ENCODE data around the gene CNOT4.

Gene CNOT4

GRCh38 chr7:135509839-135510591 lies at the start of gene CNOT4:
Gene CNOT4 (minus strand): TSS chr7:135510102. CDS start chr7:135438331, 71,771 bp downstream.
- DNase-seq = peak; percentile 92 to 97 (median 96)

- DNase-seq = no peak
These were observed 49.0 kb upstream of the CNOT4 start for GRCh38 chr7:135558881-135559280.

- peak; percentile 19 to 35 (median 26) for DNase-seq
These were observed 48.5 kb upstream of the CNOT4 start for GRCh38 chr7:135558337-135558767.

- peak; percentile 18 to 66 (median 54) for DNase-seq
These were observed 47.8 kb upstream of the CNOT4 start, which contains the start of gene NUP205 for GRCh38 chr7:135557455-135558336. Gene NUP205 (plus strand): TSS chr7:135557917. CDS start chr7:135557945, 28 bp downstream.

DNA sequence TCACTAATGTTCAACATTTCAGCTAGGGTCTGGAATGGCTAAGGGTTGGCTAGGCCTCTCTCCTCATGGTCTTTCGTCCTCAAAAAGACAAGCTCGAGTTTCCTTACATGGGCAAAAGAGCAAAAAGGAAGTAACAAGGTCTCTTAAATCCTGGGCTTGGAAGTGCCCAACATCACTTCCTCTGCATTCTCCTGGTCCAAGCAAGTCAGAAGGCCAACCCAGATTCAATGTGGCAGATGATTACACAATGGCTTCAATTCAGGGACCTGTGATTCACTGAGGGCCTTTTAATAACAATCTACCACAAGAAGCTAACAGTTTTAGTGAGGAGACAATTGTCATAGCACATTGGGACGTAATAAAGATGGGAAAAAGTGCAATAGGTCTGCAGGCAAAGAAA lies 43.4 kb upstream of the CNOT4 start:
- no peak for DNase-seq

GRCh38 chr7:135552148-135552547 lies 42.2 kb upstream of the CNOT4 start:
- DNase-seq = no peak

GRCh38 chr7:135550196-135550595 lies 40.3 kb upstream of the CNOT4 start:
- no peak for DNase-seq

- DNase-seq = no peak
These were observed 31.1 kb upstream of the CNOT4 start for GRCh38 chr7:135541029-135541428.

GRCh38 chr7:135539629-135540028 lies 29.7 kb upstream of the CNOT4 start:
- DNase-seq = no peak

DNA sequence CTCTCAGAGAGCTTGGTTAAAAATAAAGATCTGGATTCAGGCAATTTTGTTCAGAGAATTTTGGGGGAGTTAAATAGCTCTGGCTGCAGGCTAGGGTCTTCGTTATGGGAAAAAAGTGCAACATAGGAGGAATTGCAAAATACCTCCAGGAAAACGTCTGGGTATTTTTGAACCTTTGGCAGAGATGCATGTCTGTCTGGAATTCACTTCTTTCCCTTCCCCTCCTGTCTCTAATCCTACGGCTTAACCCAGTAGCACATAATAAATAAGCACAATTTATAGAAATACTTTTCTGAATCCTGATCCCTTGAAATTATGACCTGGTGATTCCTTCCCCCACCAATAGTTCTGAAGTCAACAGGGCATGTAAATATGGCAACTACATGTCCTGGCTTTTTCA lies 28.5 kb upstream of the CNOT4 start:
- no peak for DNase-seq

DNA sequence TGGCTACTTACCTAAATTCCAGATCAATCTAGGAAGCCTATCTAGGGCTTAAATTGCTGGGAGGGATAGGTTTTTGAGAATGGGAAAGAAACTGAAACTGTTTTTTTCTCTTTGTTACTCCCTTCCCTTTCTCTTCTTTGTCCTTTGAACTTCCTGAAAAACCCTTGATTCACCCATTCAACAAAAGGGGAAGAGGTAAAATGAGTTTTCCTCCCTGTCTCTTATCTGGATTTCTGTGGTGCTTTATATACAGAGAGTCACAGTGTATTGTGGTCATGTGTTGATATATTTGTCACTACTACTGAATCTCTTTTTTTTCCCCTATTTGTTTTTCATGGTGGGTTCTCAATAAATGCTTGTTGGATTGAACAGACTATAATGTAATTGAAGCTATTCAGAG lies 28.0 kb upstream of the CNOT4 start:
- no peak for DNase-seq

GRCh38 chr7:135537453-135537852 lies 27.6 kb upstream of the CNOT4 start:
- DNase-seq = no peak

- DNase-seq = no peak
These were observed 26.2 kb upstream of the CNOT4 start for GRCh38 chr7:135536150-135536549.

DNA sequence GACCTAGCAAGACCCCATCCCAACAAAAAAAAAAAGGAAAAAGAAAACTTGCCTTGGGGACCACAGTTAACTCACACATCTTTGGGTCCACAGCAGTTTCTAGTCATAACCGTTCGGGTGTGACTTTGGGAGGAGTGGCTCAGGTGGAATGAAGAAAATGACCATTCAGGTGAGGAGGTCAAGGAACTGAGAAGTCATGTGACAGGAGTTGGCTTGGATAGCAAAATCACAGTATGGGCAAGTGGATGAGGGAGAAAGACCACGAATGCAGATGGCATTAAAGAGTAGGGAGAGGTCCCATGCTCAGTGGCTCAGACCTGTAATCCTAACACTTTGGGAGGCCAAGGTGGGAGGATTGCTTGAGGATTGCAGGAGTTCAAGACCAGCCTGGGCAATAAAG lies 17.1 kb upstream of the CNOT4 start:
- DNase-seq = no peak

DNA sequence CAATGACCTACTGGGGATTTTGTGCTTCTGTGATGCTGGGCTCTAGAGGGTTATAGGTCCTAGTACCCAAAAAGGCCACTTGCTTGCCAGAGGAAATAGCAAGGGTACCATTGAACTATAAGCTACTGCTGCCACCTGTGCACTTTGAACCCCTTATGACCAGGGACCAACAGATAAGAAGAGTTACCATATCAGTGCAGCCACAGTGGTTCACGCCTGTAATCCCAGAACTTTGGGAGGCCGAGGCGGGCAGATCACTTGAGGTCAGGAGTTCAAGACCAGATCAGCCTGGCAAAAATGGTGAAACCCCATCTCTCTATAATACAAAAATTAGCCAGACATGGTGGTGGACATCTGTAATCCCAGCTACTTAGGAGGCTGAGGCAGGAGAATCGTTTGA lies 15.5 kb upstream of the CNOT4 start:
- no peak for DNase-seq

DNA sequence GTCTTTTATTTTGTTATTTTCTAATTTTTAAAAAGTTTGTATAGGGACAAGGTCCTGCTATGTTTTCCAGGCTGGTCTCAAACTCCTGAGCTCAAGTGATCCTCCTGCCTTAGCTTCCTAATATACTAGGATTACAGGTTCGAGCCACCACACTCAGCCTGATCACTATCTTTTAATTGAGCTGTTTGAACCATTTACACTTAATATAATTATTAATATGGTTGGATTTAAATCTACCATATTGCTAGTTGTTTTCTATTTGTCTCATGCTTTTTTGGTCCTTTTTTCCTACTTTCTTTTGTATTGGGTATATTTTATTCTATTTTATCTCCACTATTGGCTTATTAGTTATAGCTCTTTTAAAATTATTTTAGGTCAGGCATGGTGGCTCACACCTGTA lies 13.2 kb upstream of the CNOT4 start:
- DNase-seq = no peak

DNA sequence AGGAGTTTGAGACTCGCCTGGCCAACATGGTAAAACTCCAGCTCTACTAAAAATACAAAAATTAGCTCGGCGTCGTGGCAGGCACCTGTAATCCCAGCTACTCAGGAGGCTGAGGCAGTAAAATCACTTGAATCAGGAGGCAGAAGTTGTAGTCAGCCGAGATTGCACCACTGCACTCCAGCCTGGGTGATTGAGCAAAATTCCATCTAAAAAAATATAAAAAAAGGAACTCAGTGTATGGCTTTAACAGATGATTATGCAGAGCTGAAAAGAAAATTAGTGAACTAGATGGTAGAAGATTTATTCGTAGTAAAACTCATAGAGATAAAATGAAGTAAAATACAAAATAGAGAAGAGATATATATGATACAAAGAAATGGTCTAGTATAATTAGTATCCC lies 12.6 kb upstream of the CNOT4 start:
- no peak for DNase-seq

DNA sequence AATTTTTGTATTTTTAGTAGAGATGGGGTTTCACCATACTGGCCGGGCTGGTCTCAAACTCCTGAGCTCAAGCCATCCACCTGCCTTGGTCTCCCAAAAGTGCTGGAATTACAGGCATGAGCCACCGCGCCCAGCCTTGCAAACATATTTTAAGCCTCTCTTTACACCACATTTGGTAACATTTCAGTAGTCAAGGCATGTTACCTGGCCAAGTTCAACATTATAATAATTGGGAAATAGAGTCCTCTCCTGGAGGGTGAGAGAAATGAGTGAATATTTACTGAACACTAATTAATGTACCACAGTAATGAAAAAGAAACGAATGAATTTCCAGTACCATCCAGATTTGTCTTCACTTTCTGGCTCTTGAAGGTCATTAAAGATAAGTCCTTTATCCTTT lies 10.0 kb upstream of the CNOT4 start:
- no peak for DNase-seq

DNA sequence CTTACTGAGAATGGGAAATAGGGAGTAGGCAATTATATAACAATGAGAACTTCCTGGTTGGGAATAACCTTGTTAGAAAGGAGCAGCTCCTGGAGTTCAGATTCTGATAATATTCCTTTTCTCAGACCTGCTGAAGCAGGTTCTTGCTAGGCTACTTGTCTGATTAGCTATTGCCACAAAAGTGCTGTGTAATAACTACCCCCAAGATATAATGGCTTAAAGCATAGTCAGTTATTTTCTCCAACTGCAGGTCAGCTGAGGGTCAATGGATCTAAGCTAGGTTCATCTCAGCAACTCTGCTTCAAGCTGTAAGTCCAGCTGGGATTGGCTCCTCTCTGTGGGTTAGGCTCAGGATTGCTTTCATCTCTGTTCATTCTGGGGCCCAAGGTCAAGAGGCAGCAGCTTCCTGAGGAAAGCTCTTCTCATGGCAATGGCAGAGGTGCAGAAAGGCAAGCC lies 9.4 kb upstream of the CNOT4 start:
- DNase-seq = no peak

DNA sequence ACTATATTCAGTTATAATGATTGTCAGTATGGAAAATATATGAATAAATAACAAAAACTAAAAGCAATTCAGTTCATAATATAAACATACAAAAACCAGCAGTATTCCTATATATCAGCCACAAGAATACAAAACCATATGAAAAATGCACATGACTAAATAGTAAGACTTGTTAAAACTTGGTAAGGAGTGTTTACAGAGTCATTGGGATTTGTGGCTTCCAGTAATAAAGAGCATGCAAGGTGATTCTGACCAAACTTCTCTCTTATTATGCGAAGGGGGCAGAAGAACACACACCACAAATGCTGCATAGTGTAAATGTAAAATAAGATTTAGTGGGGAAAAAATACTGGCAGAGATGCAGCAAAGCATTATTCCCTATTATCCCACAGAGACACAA lies 8.8 kb upstream of the CNOT4 start:
- DNase-seq = no peak

DNA sequence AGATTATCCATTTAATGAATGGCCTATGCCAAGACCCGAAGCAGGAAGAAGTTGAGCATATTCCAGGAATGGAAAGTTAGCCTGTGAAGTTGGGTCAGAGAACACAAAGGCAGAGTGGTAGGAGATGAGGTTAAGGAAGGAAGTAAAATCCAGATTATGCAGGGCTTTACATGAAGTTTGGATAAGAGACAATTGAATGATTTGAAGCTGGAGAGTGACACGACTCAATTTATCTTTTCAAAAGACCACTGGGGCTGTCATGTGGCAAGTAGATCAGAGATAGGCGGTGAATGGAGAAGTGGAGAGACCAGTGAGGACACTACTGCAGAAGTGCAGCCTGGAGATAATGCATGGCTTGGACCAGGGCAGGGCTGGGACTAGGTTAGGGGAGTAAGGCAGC lies 7.2 kb upstream of the CNOT4 start:
- DNase-seq = no peak

DNA sequence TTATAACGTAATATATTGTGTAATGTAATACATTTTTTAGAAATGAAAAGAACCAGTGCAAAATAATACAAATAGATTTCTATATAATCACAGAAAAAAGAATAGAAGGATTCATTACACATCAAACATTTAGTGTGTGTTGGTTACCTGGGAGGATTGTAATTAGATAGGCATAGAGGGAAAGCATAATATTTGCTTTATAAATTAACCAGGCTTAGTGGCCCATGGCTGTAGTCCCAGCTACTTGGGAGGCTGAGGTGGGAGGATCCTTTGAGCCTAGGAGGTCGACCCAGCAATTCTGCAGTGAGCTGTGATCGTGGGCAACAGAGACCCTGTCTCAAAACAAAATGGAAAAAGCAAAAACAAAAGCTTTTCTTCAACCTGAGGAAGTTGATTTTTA lies 5.0 kb upstream of the CNOT4 start:
- no peak for DNase-seq

GRCh38 chr7:135512135-135512887 lies 2.4 kb upstream of the CNOT4 start:
- peak in 2 of 4 experiments; percentile 2 to 3 for DNase-seq
